ENCODE measurements around the gene ARHGAP21.
A peak's percentile ranks its signal among the peaks of the same experiment; 100 is the strongest.
"Not testable (repeated sequence)": the region's sequence is repeated elsewhere in the genome, so short reads cannot be mapped to it uniquely, and the experiment has no call there.

ARHGAP21 gene

DNA sequence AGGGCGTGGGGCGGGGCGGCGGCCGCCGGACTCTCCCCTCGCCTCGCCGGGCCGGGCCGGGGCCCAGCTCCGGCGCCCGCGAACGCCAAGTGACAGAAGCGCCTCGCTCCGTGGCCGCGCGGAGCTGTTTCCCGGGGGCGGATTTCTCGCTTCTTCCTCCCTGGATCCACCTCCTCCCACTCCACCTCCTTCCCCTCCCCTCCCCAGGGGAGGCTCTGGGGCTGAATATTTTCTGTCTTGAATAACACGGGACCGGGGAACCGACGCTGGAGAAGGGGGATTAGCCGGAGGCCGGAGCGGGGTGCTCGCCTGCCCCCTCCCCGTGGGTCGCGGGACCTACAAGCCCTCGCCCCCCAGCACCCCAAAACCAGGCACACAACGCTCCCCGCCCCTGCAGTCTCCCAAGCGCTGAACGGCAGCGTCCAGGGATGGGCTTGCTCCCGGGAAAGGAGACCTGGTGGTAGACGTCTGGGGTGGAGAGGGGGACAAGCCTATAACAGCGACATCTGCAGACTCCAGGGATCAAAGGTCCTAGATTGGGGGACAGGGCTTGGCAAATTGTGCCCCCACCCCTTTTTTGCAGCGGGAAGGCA lies at the start of gene ARHGAP21:
Gene ARHGAP21 (minus strand): TSS at position 100 of the 593 bp plus-strand sequence. CDS start 1,988 bp downstream, outside the sequence.
- DNase-seq: peak in 1 of 2 donors; percentile 35

DNA sequence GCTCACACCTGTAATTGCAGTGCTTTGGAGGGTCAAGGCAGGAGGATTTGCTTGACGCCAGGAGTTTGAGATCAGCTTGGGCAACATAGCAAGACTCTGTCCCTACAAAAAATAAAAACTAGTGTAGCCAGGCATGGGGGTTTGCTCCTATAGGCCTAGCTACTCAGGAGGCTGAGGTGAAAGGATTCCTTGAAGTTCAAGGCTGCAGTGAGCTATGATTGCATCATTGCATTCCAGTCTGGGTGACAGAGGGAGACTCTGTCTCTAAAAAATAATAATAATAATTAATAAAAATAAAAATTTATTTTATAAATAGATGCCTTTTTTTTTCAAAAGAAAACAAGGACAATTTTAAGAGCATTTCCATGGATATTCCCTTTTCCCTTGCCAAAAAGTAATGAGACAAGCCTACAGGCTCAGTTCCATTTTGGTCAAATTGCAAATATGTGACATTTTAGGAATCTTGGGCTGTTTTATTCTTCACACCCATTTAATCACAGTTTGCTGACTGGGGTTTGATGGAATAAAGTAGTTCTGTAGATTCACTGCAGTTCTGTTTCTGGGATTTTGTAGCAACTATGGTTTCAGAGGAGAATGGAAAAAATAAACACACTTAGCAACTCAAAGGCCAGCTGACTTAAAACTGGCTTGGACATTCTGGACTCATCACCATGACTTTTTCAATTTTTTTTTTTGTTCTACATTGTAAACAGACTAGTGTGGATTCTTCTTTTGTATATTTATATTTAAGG lies 48.4 kb upstream of the ARHGAP21 start:
- no peak for DNase-seq

DNA sequence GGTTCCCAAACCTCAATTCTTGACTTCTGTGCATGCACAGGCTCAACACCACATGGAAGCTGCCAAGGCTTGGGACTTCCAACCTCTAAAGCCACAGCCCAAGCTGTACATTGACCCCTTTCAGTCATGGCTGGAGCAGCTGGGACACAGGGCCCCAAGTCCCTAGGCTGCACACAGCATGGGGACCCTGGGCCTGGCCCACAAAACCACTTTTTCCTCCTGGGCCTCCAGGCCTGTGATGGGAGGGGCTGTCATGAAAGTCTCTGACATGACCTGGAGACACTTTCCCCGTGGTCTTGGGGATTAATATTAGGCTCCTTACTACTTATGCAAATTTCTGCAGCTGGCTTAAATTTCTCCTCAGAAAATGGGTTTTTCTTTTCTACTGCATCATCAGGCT lies 41.3 kb upstream of the ARHGAP21 start:
- DNase-seq: not testable (repeated sequence)

DNA sequence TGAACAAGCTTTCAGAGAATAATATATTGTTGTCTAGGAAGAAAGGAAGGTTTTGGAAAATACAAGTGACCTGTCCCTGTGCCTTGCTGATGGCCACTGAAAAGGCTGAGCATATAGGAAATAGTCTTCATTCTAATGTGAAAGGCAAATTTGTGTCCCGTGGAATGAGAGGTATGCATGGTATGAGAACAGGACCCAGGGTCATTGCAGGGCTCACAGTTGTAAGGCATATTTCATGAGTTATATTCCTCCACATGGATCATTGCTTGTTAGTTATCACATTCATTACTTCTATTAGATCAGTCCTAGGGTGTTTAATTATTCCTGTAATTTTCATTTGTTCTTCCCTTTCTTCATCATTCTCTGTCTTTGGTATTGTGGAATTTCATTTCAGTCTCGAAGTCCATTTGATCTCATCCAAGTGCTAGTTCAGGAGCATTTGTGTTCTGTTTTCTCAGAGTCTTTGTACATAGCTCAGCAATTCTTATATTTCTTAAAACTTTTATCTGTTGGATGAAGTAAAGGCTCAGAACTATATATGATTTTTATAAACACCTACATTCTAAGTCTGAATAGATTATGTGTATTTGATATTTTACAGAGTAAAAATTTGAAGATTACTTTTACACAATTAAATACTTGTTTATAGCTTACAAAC lies 39.4 kb upstream of the ARHGAP21 start:
- no peak for DNase-seq

DNA sequence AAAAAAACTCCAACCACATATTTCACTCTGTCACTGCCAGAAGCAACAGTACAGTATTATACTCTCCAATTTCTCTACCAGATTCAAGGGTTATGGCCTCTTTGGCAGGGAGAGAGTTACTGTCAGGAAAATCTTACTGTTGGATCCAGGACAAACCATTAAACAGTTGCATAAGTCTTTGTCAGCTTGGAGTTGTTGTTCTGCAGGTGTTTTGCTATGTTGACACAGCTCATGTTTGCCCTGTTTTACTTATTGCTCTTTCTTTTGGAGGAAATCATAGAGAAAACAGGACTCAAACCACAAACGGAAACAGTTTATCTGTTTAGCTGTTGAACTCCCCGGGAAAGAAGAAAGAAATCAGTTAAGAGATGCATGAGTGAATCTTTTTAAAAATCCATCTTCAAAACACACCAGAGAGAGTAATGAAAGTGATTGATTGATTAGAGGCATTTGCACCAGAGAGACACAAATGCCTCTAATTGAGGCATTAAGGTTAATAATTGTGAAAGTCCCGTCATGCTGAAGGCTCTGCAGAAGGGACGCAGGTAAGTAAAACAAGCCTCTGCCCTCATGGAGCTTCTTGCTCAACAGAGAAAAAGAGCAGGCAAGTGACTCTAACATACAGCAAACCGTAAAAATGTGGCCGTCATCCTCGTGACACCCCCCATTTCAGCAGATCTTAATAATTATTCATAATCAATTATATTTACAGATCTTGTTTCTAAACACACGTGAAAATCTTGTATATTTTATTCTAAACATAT lies 38.7 kb upstream of the ARHGAP21 start:
- DNase-seq: no peak

- DNase-seq: no peak
Observed at GRCh38 chr10:24759672-24760071, 36.0 kb upstream of the ARHGAP21 start.

DNA sequence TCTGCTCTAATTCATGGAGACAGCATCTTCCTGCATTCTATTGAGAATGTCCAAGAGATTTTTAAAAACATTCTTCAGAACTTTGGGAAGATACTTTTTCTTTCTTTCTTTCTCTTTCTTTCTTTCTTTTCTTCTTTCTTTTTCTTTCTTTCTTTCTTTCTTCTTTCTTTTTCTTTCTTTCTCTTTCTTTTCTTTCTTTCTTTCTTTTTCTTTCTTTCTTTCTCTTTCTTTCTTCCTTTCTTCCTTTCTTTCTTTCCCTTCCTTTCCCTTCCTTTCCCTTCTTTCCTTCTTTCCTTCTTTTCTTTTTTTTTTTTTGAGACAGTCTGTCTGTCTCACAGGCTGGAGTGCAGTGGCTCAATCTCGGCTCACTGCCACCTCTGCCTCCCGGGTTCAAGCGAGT lies 34.6 kb upstream of the ARHGAP21 start:
- DNase-seq: not testable (repeated sequence)

DNA sequence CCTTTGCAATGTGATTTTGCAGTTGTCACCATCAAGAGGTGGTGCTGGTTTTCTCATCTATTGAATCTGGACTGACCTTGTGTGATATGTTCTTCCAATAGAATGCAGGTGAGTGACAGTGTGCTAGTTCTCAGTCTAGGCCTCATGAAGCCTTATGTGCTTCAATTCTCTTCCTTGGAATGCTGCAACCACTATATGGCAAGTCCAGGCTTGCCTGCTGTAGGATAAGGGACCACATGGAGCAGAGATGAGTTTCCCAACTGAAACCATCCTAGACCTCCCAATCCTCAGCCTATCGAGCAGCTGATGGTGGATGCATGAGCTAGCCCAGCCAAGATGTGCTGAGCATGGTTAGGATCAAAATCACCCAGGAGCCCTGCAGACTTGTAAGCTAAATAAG lies 32.6 kb upstream of the ARHGAP21 start:
- no peak for DNase-seq

- no peak for DNase-seq
Observed at GRCh38 chr10:24751716-24752115, 28.0 kb upstream of the ARHGAP21 start.

DNA sequence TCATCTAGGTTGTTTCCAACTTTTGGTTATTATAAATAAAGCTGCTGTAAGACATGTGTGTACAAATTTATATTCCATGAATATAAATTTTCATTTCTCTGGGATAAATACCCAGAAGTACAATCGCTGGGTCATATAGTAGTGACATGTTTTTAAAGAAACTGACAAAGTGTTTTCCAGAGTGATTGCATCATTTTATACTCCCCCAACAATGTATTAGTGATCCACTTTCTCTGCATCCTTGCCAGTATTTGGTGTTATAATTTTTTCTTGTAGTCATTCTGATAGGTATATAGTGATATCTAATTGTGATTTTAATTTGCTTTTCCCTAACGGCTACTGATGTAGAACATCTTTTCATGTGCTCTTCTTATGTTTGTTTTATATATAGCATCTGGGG lies 27.0 kb upstream of the ARHGAP21 start:
- DNase-seq: no peak

- DNase-seq: no peak
Observed at GRCh38 chr10:24748214-24748613, 24.5 kb upstream of the ARHGAP21 start.

- DNase-seq: no peak
Observed at GRCh38 chr10:24744946-24745345, 21.3 kb upstream of the ARHGAP21 start.

- no peak for DNase-seq
Observed at GRCh38 chr10:24740714-24741113, 17.0 kb upstream of the ARHGAP21 start.

GRCh38 chr10:24737001-24737400 lies 13.3 kb upstream of the ARHGAP21 start:
- no peak for DNase-seq

DNA sequence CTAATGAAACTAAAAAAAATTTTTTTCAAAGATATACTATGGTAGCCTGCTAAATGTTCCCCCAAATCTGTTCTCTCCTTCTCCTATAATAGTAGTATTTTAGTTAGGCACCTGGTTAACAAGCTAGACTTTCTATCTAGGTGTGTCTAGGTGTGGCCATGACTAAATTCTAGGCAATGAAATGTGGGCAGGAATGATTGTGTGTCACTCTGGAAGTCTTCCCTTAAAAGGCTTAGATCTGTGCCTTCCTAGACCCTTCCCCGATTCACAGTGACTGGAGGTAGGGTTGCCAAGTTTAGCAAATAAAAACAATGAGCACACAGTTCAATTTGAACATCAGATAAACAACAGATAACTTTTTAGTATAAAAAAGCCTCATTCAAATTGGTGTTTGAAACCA lies 8.3 kb upstream of the ARHGAP21 start:
- no peak for DNase-seq

DNA sequence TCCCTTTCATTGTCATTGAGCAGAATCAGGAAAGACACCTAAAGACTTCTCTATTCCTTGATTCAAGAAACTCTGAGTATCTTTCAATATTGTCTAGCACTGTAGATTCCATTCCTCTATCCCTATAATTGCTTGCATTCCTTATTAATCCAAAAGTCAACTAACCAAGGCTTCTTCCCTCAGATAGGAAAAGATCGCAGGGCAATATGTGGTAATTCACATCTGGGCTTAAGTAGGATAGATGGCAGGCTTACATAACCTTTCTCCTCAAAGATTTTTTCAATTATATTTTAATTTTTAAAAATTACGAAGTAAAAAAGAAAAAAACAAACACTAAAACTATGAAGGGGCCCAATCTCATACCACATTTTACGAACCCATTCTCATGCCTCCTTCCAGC lies 7.1 kb upstream of the ARHGAP21 start:
- no peak for DNase-seq

GRCh38 chr10:24727786-24728185 lies 4.1 kb upstream of the ARHGAP21 start:
- peak in 1 of 2 donors; percentile 5 for DNase-seq

GRCh38 chr10:24726626-24727025 lies 2.9 kb upstream of the ARHGAP21 start:
- DNase-seq: no peak

GRCh38 chr10:24726029-24726428 lies 2.3 kb upstream of the ARHGAP21 start:
- DNase-seq: not testable (repeated sequence)

DNA sequence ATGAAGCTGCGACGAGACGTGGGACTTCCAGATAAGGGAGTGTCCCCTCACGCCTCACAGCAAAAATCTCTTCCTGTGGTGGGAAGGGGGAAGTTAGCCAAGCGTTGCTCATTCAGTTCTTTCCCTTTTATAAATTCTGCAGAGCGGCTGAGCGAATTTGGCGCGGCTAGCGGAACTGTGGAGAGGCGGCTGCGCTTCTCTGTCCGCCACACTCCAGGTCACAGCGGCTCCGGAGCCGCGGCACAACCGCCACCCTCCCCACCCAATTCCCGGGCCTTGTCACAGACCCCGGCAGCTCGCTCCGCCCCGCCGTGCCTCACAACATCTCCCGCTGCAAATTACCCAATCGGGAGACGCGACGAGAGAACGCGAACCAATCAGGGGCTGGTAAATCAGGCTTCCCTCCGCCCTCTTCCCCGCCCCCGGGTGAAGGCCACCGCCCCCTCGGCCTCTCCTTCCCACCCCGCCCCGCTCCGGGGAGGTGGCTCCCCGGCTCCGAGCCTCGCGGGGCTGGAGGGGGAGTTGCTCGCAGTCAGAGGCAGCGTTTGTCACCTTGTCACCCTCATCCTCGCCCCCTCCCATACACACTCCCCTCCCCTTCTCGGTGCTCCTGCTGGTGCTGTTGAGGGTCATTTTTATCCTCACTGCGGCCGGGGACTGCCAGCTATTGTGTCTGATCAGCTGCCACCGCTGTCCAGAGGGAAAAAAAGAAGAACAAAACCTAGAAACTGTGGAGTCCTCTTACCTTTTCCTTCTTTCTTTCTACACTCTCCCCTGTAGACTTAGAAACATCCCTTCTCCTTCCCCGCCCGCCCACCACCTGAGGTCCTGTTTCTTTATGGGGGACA lies 918 bp upstream of the ARHGAP21 start:
- peak; percentile 95 to 97 for DNase-seq

- peak in 1 of 2 donors; percentile 18 for DNase-seq
Observed at GRCh38 chr10:24723386-24723787, 300 bp downstream of the ARHGAP21 start.

- DNase-seq: peak; percentile 48 to 60
Observed at GRCh38 chr10:24722676-24723385, 856 bp downstream of the ARHGAP21 start.

Measured in CD4-positive, alpha-beta T cell treated with Interleukin-4 for 1 hour (primary cell).